Smooth muscle cell (in vitro differentiated cells): ENCODE measurements around the gene THAP10. TPM values are rescaled to one million over a fixed set of nuclear protein-coding genes. Genes with fewer than 3 reads are reported as not detected.

Experiments
- DNase-seq: peaks from one replicate; lab custom pipeline; 2025; ENCODE audit not compliant: unreplicated experiment; lab: John Stamatoyannopoulos, UW
- H2AFZ ChIP-seq: fragments of 200-600 bp; sonication (generic); 2 replicates; pipeline ENCODE4 v1.6.0; 2016; ENCODE audit warnings: antibody characterized with exemption, low read depth, mild to moderate bottlenecking
- H3F3A ChIP-seq: fragments of 200-600 bp; sonication (generic); 2 replicates; pipeline ENCODE4 v1.6.0; 2017; ENCODE audit warnings: antibody characterized with exemption, low read depth
- H3K27ac ChIP-seq: fragments of 200-600 bp; sonication (generic); 2 replicates; pipeline ENCODE4 v1.5.1; 2016; ENCODE audit warnings: low read depth, mild to moderate bottlenecking
- H3K27me3 ChIP-seq: fragments of 200-600 bp; sonication (generic); 2 replicates; pipeline ENCODE4 v1.6.1; 2016; ENCODE audit warnings: low read depth, mild to moderate bottlenecking
- H3K36me3 ChIP-seq: fragments of 200-600 bp; sonication (generic); 2 replicates; pipeline ENCODE4 v1.5.1; 2016; ENCODE audit warnings: low read depth
- H3K4me1 ChIP-seq: fragments of 200-600 bp; sonication (generic); 2 replicates; pipeline ENCODE4 v1.5.1; 2016; ENCODE audit warnings: low read depth
- H3K4me2 ChIP-seq: fragments of 200-600 bp; sonication (generic); 2 replicates; pipeline ENCODE4 v1.6.0; 2016; ENCODE audit warnings: mild to moderate bottlenecking
- H3K4me3 ChIP-seq: fragments of 200-600 bp; sonication (generic); 2 replicates; pipeline ENCODE4 v1.5.1; 2016; ENCODE audit warnings: mild to moderate bottlenecking
- H3K79me2 ChIP-seq: fragments of 200-600 bp; sonication (generic); 2 replicates; pipeline ENCODE4 v1.6.0; 2016; ENCODE audit warnings: low read depth, mild to moderate bottlenecking
- H3K9ac ChIP-seq: fragments of 200-600 bp; sonication (generic); 2 replicates; pipeline ENCODE4 v1.6.0; 2016; ENCODE audit warnings: low read depth
- H3K9me3 ChIP-seq: fragments of 200-600 bp; sonication (generic); replicated peaks from 2 replicates; pipeline ENCODE4 v1.5.1; 2016; ENCODE audit warnings: low read depth
- H4K20me1 ChIP-seq: fragments of 200-600 bp; sonication (generic); 2 replicates; pipeline ENCODE4 v1.6.0; 2016; ENCODE audit warnings: low read depth
- CTCF ChIP-seq: fragments of 200-600 bp; sonication (generic); IDR thresholded peaks from 2 replicates; pipeline ENCODE4 v1.5.1; 2017; ENCODE audit warnings: borderline replicate concordance, mild to moderate bottlenecking, antibody characterized with exemption; ENCODE audit not compliant: insufficient read depth, poor library complexity, severe bottlenecking
- WGBS: methylation state at CpG from one replicate; pipeline ENCODE4 v1.1.7; 2016; ENCODE audit warnings: low lambda C conversion rate; 5-methylcytosine and 5-hydroxymethylcytosine counted together
- polyA plus RNA-seq: library from polyadenylated mRNA; unstranded; fragments of >200 nt; fragmentation: Nextera tagmentation; extraction: Ambion mirVana; gene quantifications from 2 replicates; pipeline ENCODE4 v1.2.1, GENCODE V29; 2016
- total RNA-seq: library from RNA; depleted of rRNA; stranded (reverse); fragments of >200 nt; gene quantifications from 2 replicates; pipeline ENCODE4 v1.2.3, GENCODE V29; 2014

THAP10 gene
- total and polyA plus RNA-seq, 2 experiments from 2014 or later = 2.0 to 2.1 TPM

DNA sequence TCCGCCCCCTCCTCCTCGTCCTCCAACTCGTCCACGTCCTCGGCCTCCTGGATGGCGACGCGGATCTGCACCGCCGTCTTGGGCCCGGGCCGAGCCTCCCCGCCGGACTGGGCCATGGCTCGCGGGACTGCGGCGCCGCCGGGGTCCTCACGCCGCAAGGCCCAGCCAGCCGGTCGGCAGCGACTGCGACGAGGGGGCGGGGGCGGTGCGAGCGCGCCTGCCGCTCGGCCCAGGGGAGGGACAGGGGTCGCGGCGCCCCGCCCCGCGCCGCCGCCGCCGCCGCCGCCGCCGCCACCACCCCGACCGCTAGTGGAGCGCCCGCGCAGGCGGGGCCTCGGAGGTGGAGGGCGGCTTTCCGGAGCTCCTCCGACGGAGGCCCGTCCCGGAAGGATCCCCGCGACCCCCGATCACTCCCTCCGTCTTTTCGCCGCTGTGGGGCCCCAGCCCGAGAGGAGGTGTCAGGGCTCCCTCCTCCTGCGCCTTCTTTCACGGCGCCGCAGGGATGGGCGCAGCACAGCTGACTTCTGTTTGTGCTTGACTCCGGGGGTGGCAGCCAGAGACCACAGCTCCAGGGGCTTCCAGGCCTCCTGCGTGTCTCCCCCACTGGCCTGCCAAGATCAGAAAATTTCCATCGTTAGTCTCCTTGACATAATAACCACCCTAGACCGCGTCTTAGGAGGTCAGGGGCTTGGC, 38.1 kb downstream of the THAP10 start, which contains the start of gene LARP6:
Gene LARP6 (minus strand): TSS at position 185 of the 693 bp plus-strand sequence. CDS start 69 bp downstream, at position 116.
- peak within 1 kb of the TSS; percentile 87 for H2AFZ ChIP-seq
- H3F3A ChIP-seq = peaks cover 8% of the 10 kb centered on the region
- peak within 1 kb of the TSS; percentile 92 for H3K27ac ChIP-seq
- H3K9ac ChIP-seq = peak within 1 kb of the TSS; percentile 94
- peak within 1 kb of the TSS; percentile 90 for H3K4me2 ChIP-seq
- peak within 1 kb of the TSS; percentile 89 for H3K4me3 ChIP-seq
- H3K36me3 ChIP-seq = peaks cover 8% of the 10 kb centered on the region
- peaks cover 34% of the 10 kb centered on the region for H3K79me2 ChIP-seq
- peak; percentile 68 for DNase-seq
- TF ChIP-seq CTCF = no peak
- 1% methylated on average over 49 of the region's 78 CpGs for whole genome bisulfite sequencing
- H3K4me1 ChIP-seq = peaks cover 9% of the 10 kb centered on the region
- H3K27me3 ChIP-seq = no peaks in the 10 kb centered on the region
- H3K9me3 ChIP-seq = no peaks in the 10 kb centered on the region
- H4K20me1 ChIP-seq = peaks cover 4% of the 10 kb centered on the region

- Histone ChIP-seq H3K9ac (peak overlapping the region; percentile 94), H2AFZ (peak overlapping the region; percentile 54), H4K20me1 (peaks cover 5% of the 10 kb centered on the region), H3K27ac (peak overlapping the region; percentile 92), H3K4me3 (peak overlapping the region; percentile 89), H3K9me3 (no peaks in the 10 kb centered on the region), H3K27me3 (no peaks in the 10 kb centered on the region), H3K36me3 (peaks cover 8% of the 10 kb centered on the region), H3F3A (peaks cover 8% of the 10 kb centered on the region), H3K4me2 (peak overlapping the region; percentile 88), H3K4me1 (peaks cover 9% of the 10 kb centered on the region), H3K79me2 (peaks cover 41% of the 10 kb centered on the region)
- DNase-seq = peak; percentile 68
- no peak for TF ChIP-seq CTCF
- WGBS = 2% methylated on average over 29 of the region's 54 CpGs
These were observed 38.8 kb downstream of the THAP10 start for GRCh38 chr15:70853318-70853972.

- Histone ChIP-seq H3K9me3 (no peaks in the 10 kb centered on the region), H3K4me2 (peak overlapping the region; percentile 88), H3K79me2 (peaks cover 48% of the 10 kb centered on the region), H4K20me1 (peaks cover 13% of the 10 kb centered on the region), H3K27ac (peak overlapping the region; percentile 92), H3K4me3 (peak overlapping the region; percentile 89), H2AFZ (no peak overlapping the region), H3K27me3 (no peaks in the 10 kb centered on the region), H3F3A (peaks cover 4% of the 10 kb centered on the region), H3K36me3 (peaks cover 8% of the 10 kb centered on the region), H3K9ac (peak overlapping the region; percentile 94), H3K4me1 (peaks cover 9% of the 10 kb centered on the region)
- DNase-seq = no peak
- TF ChIP-seq CTCF = no peak
- WGBS = 32% methylated on average over 11 of the region's 11 CpGs
These were observed 39.5 kb downstream of the THAP10 start for GRCh38 chr15:70852501-70853317.
